Activated naive CD8-positive, alpha-beta T cell treated with anti-CD3 and anti-CD28 coated beads, Interleukin-2, amount 50 U/mL, for 16 hours (primary cell): ENCODE results near the gene NDUFS3.

Source experiments
- DNase-seq: peaks from one replicate; pipeline ENCODE4 v3.0.0-alpha.2; 2020; ENCODE audit warnings: low read depth, low spot score

Gene NDUFS3

DNA sequence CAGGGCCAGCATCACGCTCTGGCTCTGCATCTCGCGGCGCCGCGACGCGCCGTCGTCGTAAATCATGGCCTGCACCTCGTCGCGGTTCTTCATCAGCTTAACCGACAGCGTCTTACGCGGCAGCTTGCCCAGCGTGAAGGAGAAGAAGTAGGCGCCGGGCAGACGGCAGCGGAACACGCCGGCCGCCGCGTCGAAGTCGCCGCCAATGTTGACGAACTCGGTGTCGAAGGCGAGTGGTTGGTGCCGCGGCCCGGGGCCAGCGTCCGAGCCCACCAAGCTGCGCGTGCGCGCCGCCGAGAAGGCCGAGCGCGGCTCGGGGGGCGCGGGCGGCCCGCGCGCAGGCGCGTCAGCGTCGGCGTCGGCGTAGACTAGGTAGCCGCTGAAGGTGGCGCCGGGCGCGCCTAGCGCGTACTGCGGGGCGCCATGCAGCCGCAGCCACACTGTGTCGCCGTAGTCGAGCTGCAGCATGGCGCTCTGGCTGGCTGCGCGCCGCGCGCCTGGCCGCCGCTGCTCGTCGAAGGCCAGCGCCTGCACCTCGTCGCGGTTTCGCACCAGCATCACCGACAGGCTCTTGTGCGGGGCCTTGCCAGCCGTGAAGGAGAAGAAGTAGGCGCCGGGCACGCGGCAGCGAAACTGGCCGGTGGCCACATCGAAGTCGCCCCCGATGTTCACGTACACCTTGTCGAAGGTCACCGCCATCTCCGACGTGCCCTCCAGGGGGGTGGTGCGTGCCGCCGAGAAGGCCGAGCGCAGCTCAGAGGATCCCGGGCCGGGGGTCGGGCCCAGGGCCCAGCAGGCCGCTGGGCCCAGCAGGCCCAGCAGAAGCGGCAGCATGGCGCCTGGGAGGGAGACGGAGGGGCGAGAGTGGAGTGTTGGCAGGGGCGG, 11.3 kb downstream of the NDUFS3 start:
- DNase-seq: no peak

DNA sequence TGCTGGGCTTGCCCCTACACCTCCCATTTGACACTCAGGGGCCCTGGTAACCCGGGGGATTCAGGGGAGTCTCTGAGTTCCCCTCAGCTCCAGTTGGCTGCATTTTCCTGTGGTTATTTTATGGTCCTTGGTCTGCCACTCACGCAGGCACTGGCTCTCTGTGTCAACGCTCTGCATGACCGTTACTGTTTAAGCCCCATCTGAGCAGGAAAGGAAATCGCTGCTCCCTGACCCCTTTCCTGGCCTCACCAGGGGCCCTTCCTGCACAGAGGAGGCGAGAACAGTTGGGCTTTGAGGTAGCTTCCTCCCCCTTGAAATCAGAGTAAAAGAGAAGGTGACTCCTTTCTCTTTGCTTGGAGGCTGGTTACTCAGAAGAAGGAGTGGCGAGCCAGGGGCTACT, 12.9 kb downstream of the NDUFS3 start:
- DNase-seq: no peak

DNA sequence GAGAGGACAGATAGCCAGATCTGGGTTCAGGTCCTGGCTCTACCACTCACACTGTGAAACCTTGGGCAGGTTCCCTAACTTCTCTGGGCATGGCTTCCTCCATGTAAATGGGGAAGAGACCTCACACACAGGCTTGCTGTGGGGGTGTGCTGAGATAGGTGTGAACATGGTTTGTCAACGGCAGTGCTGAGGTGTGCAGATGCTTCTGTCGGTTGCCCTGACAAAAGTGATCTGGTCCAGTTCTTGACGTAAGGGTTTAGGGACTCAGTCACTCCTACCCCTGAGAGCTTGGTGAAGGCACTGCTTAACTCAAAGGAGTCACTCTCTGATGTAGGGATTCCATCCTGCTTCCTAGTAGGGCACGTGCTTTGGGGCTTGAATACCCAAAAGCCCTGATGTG, 13.4 kb downstream of the NDUFS3 start:
- no peak for DNase-seq

DNA sequence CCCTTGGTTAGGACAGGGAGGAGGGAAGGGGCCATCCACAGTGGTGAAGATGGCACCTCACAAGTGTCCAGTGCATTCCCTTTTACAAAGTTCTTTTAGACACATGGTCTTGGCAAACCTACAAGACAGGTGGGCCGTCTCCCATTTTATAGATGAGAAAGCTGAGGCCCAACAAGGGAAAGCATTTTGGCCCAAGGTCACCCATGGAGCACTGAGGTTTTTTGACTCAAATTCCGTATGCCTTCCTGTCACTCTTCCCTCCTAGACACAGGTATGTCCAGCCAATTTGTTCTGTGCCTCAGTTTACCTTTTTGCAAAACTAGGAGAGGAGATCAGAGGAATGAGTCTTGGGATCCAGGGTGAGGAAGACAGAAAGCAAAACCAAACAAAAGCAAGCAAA, 14.1 kb downstream of the NDUFS3 start:
- DNase-seq: no peak

DNA sequence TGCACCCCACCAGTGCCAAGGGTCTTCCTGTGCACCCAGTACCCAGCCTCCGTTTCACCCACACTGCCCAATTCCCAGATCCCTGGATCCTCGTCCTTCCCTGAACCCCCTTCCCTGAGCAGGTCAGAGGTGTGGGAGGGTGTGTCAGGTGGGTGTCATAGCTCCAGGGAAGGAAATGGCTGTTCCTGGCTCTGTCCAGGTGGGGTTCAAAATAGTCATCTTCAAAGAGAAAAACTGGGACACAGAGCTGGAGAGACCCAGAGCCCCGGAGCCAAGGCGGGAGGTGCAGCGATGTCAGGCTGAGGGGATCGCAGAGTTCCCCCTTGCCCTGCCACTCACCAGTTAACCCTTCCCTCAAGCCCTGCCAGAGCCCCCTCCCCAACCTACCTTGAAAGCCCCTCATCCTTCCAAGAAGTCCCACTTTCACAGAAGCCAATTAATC, 14.6 kb downstream of the NDUFS3 start:
- DNase-seq: no peak

DNA sequence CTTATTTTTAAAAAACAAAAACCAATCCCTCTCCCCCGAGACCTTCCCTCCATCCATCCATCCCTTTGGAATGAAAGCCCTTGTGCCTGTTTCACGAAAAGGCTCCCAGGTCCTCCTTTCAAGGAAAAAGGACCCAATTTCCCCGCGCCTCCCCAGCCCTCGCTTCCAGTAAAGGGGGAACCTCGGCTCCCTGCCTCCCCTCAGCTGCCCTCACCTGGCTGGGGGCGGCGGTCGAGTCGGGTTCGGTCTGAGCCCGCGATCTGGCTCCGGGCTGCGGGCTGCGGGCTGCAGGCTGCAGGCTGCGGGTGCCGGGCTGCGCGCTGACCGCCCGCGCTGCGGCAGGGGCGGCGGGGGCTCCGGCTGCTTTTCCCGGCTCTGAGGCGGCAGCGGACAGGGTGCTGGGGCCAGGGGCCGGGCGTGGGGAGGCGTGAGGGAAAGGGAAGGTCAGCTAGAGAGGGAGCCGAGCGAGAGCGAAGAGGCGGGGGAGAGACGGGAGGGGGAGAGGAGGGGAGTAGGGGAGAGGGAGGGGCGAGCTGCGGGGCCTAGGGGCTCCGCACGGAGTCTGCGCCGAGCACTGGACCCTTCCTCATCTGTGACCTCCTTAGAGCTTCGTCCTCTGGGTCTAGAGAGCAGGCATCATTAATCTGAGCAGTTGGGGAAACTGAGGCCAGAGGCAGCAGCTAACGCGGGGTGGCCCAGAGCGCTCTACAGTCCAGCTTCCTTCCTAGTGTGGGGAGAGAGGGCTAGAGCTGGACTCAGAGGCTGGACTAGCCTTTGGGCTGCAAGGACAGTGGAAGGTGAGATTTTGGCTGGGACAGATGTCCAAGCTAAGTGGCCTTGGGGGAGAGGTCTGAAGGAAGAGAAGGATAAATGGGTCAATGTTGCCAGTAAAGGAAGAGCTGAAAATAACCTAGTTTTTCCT, 15.3 kb downstream of the NDUFS3 start, which contains the start of gene C1QTNF4:
C1QTNF4 (minus strand) TSS at position 478 of the 922 bp plus-strand sequence. CDS start 3,601 bp downstream, outside the sequence.
- DNase-seq: no peak

DNA sequence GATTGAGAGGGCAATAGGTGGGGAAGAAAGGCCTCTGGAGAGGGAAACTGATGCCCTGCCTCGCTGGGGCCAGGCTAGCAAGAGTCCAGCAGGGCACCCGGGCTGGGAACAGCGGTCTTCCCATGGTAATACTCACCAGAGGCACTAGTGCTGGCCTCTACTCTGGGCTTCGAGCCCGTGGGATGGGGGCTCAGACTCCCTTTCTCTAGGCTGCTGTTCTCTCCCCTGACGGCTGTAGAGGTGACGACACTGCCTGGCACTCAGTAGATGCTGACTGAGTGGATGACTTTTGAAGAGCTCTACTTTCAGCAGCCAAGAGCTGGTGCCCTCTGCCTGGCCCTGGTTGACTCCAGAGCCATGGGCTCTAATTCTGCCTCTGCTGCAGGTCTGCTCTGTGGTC, 16.2 kb downstream of the NDUFS3 start:
- no peak for DNase-seq

DNA sequence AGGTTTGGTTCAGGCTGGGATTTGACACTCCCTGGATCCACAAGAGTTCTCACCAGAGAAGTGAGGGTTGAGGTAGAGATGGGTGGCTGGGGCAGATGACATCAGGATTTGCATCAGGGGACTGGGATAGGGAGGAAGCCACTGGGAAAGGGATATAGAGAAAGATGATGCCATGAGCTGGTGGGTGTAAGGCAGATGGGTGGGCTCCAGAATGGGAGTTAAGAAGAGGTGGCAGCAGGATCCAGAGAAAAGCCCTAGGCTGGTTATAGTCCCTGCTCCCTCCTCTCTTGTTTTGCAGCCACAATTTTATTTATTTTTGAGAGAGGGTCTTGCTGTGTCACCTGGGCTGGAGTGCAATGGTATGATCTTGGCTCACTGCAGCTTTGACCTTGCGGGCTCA, 17.1 kb downstream of the NDUFS3 start:
- no peak for DNase-seq

DNA sequence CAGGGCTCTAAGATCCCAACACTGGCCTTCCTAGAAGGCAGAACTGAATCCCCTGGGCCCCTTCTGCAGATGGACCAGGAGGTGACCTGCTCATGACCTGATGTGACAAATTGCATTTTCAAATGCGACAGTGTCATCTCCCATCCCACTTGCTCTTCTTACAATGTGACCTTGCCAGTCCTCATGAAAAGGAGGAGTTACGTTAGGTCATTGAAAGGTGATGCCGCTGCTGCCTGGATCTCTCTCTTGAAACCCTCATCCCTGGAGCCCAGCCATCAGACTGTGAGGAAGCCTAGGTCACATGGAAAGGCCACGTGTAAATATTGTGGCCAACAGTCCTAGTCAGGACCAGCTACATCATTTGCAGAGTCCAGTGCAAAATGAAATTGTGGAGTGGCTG, 21.0 kb downstream of the NDUFS3 start:
- DNase-seq: no peak

DNA sequence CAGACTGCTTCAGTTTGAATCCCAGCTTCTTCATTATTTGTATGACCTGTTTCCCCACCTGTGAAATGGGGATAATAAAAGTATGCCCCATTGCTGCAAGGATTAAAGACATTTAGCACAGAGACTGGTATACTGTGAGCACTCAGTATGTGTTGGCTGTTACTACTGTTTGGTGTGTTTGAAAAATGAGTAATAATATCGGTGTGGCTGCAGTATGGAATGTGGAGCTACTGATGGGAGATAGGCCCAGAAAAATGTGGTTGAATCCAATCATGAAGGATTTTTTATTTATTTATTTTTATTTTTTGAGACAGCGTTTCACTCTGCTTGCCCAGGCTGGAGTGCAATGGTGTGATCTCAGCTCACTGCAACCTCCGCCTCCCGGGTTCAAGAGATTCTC, 24.4 kb downstream of the NDUFS3 start:
- no peak for DNase-seq

DNA sequence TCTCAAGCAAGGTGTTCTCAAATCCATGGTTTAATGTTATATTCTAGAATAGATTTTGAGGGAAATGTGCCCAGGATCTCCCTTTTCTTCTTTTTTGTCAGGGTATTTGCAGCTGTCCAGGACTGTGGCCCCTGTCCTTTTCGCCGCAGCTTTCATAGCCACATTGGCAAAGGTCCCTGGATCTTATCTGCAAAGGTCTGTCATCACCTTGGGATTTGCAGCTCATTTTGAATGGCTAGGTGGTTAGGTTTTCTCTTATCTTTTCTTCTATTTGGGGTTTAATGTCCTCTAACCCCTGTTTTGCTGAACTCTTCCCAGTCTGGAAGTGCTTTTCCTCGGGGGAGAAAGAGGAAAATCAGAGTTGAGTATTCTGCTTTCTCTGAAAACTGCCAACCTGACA, 27.0 kb downstream of the NDUFS3 start:
- no peak for DNase-seq

DNA sequence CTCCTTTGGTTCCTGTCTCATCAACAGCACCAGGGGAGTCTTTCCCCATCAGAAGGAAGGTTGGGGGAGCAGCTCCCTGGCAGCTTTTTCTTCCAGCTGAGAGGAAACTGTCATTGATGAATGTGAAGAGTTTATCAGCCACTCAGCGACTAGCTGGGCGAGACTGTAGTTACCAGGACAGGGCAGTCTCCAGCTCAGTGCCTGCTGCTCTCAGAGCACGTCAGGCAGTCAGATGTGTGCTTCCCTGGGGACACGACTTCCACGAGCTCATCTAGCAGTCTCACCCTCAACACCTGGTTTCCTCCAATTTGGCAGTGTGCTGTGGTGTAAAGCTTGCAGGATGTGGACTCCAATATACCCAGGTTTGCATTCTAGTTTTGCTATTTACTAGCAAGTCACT, 27.9 kb downstream of the NDUFS3 start:
- no peak for DNase-seq

DNA sequence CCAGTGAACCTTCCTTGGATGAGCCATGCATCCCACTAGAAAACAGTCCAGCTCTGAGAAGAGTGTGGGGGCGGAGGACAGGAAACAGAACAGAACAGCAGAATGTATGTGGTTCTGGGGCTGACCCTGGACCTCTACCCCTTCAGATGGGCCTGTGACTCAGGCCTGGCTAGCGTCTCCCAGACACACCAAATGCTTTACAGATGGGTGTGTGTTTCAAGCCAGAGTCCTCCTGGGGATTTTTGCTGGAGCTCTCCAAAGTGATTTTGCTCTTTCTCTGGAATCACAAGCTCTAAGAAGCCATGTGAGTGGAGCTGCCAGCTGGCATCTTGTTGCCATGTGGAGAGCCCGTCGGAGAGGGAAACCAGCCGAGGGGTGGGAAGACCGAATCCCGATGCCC, 28.5 kb downstream of the NDUFS3 start:
- DNase-seq: no peak

DNA sequence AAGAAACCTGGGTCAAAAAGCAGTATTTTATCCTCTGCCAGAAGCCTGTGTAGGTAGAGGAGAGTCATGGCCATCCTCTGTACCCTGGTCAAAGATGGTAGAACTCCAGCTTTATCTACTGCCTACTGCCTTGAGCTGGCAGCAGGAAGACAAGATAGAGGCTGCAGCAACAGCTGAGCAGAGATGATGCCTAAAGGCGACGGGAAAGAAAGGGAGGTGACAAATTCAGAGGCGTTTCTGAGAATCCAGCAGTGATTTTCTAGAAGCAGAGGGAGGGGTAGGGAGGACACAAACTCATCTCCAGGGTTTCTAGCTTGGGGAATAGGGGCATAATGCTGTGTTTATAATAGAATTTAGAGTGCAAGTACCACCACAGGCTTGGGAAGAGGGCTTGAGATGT, 30.8 kb downstream of the NDUFS3 start:
- DNase-seq: no peak

DNA sequence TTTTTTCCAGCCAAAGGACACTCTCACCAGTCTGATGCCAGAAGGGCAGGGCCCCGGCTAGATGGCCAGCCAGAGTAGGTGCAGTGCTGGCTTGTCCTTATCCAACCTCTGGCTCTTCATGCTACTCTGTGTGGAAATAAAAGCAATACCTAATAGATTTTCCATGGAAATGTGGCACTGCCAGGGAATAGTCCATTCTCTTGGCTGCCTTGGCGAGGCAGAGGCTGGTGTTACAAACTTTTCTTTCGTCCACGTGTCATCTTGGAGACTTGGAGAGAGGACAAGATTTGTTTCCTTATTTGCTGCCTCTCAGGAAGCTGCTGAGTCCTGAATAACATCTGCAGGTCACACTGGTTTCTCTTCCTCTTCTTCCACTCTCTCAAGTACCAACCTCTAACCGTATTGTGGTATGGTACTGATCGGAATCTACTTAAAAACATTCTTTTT, 32.5 kb downstream of the NDUFS3 start:
- no peak for DNase-seq

DNA sequence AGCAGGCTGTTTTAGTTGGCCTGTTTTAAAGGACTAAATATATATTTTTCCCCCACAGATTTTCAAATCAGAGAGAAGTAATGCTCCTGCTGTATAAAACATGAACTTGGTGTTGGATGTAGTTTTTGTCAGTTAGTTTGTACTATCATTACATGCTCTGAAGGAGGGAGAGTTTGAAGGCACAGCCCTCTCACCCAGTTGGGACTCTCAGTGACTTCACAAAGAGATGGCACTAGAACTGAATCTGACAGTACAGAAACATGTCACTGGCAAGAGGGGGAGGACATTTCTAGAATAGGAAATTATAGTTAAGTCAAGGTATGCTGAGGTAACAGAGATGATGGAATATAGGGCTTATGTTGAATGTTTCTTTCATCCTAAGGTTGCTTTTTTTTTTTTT, 36.4 kb downstream of the NDUFS3 start:
- DNase-seq: no peak

DNA sequence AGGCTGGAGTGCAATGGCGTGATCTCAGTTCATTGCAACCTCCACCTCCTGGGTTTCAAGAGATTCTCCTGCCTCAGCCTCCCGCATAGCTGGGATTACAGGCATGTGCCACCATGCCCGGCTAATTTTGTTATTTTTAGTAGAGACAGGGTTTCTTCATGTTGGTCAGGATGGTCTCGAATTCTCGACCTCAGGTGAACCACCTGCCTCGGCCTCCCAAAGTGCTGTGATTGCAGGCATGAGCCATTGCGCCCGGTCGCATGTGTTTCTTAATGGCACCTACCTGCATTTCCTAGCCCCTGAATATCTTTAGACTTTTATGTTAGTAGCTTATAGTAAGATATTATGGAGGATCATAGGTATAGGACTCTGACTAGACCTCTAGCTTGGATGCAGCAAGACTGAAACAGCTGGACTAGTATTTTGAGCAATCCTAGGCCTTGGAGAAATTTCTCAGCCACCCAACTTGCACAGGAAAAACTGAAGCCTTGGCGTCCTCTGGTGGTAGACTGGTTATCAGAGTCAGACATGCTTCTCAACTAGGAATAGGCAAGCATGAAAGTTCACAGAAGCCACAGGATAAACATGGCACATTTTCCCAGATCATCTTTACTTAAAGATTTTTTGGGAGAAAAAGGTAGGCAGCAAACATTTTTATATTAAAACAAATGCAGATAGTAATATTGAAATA, 38.0 kb downstream of the NDUFS3 start:
- no peak for DNase-seq

DNA sequence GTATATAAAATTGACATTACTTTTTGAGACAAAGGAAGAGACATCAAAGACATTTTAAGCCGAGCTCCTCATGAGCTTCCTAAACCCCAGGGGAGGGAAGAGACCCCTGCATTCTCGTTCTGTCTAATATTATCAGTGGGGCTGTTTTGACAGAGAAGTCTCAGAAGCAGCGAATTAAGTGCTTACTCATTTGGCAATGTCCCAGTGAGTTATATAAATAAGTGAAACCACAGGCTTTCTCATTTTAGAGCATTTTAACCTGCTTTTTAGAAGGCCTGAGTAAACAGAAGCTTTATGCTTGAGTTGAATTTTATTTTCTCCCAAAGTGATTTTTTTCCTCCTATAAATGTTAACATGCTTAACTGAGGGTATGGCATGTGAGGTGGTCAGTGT, 38.5 kb downstream of the NDUFS3 start:
- DNase-seq: no peak

DNA sequence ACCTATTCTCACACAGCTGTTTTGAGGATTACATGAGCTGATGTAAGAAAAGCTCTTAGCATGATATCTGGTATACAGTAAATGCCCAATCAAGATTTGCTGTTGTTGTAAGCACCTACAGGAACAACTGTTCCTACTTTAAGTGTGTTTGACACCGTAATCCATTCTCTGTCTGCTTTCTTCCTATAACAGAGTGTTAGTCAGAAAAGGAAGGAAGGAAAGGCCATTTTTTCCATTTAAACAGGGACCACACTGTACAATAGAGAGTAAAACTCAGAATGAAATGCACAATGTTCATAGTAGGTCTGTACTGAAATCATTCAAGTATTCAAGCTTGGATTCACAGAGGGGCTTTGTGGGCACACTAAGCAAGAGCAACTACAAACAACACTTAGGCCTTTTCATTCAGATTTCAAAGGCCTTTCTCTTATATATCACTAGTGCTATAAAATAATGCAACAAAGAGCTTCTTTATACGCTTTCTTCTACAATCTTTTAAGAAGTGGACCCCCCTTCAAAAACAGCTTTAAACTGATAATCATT, 42.0 kb downstream of the NDUFS3 start:
- DNase-seq: no peak

DNA sequence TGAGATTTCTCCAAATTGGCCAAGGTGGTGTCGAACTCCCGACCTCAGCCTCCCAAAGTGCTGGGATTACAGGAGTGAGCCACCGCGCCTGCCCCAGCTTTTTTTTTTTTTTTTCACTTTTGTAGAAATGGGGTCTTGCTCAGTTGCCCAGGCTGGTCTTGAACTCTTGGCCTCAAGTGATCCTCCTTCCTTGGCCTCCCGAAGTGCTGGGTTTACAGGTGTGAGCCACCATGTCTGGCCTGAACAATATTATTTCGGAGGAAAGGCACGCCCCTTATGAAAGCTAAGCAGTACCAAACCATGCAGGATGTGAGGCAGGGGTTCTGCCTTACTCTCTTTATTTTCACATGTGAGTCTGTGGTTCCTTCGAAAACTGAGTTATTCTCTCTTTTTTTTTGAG, 47.4 kb downstream of the NDUFS3 start:
- DNase-seq: no peak

DNA sequence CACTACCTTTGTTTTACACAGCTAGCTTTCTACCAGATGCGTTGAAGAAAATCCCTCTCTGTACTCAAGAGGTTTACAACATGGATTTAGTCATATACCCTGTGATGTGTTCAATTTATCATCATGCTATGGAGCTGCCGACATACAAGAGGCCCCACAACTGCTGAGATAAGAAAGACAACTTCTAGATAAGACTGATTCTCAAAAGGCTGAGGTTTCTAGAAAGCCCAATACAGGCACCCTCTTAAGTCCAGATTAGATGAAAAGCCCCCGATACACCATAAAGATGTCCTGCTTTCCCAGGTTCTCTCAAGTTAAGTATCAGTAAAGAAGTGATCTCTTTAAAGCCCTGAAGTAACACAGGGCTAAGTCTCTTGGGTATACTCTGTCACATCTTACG, 49.2 kb downstream of the NDUFS3 start:
- DNase-seq: no peak

DNA sequence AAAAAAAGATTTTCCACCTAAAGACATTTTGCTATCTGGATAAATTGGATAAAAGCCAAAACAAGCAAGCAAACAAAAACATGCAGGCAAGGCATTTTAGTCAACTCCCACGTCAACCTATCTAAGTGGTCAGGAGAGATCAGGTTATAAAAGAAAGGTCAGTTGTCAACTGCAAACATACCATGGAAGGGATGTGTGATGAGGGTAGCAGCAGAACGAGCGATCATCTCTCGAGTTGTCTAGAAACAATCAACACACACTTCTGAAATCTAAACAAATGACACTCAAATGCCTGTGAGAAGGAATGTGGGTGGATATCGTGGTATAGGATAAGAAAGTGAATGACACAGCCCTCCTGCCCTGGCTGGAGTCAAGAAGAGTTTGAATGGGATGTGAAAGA, 52.6 kb downstream of the NDUFS3 start:
- no peak for DNase-seq
